LNCAP (cell line): ENCODE results near the gene CCDC120.

Experiments
- CTCF ChIP-seq: fragments of 450-650 bp; IDR thresholded peaks from 2 replicates; pipeline ENCODE4 v1.5.1; 2017; ENCODE audit warnings: mild to moderate bottlenecking

The CCDC120 gene

DNA sequence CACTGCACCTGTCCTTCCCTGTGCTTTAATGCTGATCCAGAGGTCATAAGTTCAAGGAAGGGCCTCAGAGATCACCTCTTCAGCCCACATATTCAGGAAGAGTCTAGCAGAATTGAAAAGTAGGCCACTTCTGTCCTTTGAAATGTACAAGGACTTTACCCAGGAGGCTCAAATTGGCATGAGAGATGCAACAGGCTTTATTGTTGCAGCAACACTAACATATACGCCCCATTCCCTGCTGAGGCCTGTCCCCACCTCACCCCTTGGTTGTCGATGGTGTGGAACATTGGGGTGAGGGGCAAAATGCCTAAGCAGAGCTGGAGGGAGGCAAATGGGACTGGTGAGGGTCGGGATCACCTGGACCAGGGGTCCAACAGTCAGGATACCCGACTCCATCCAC is 12.2 kb downstream of the CCDC120 start:
- TF ChIP-seq CTCF, result no peak

GRCh38 chrX:49071877-49072711 is 13.3 kb downstream of the CCDC120 start:
- TF ChIP-seq CTCF, result no peak

DNA sequence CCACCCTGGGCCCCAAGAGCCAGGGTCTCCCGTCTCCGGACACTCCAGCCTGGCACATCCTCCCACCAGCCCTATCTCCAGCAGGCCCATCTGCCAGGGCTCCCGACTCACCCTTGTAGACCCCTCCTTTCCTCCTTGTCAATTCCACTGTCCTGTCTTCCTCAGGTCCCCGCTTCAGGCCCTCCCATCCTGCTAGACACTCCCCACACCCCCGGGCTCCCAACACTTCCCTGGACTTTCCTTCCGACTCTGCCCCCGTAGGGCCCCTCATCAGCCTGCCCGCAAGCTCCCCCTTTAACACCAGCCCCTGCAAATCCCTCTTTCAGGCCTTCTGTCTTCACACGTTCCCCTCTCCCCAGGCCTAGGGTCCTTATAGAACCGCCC is 13.9 kb downstream of the CCDC120 start:
- no peak for TF ChIP-seq CTCF

- TF ChIP-seq CTCF, result no peak
Observed at GRCh38 chrX:49073601-49074575, 15.1 kb downstream of the CCDC120 start, which contains the start of gene PRAF2. PRAF2 (minus strand) TSS chrX:49074002; CDS start chrX:49073987, 15 bp downstream.

GRCh38 chrX:49075347-49075746 is 16.5 kb downstream of the CCDC120 start:
- TF ChIP-seq CTCF, result no peak

- no peak for TF ChIP-seq CTCF
Observed at GRCh38 chrX:49077941-49078340, 19.1 kb downstream of the CCDC120 start.
